Measurements from ENCODE around the gene SYNDIG1L. TPM values are rescaled to one million over a fixed set of nuclear protein-coding genes. Genes with fewer than 3 reads are reported as not detected.

The SYNDIG1L gene
- not detected for polyA plus RNA-seq (2012; ENCODE audit: insufficient read depth, insufficient read length, low read depth)

DNA sequence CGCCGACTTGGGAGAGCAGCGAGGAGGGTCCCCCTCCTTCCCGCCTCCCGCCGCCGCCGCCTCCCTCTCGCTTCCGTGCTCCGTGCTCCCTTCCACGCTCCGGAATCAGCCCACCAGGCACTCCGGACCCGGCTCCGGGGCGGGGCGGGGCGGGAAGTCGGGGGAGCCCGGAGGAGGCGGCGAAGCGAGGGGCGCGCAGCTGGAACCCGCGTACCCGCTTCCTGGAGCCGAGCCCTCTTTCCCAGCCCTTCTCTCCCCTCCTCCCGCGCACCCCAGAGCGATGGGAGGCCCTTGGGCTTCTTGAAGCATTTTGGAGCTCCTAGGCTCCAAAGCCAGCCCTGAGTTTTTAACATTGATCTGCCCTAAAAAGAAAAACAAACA, at the start of gene SYNDIG1L:
Gene SYNDIG1L (minus strand): TSS at position 9 of the 381 bp plus-strand sequence. CDS start 16,466 bp downstream, outside the sequence.
- H3K4me3 ChIP-seq (ENCODE audit: low read depth, low read length), result no peak within 1 kb of the TSS

DNA sequence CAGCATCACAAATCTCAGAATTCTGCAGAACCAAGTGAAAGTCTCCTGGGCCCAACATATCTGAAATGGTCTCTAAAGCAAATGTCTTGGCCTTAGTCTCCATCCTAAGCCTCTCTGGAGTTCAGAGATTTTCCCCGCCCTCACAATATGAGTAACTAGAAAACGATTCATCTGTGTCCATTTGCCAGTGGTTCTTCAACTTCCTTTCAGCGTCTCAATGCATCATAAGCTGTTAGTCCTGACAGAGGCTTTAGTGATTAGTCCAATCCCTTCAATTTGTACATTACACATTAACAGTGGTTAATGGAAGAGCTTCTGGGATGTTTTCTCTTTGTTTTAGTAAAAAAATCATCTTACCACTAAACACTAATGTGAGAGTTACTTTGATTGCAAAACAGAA, 49.7 kb upstream of the SYNDIG1L start:
- no peak overlapping the region for H3K4me3 ChIP-seq (ENCODE audit: low read depth, low read length)
- DNase-seq, result no peak
- no peaks in the 10 kb centered on the region for H3K9me3 ChIP-seq
- TF ChIP-seq, protein P1, sequence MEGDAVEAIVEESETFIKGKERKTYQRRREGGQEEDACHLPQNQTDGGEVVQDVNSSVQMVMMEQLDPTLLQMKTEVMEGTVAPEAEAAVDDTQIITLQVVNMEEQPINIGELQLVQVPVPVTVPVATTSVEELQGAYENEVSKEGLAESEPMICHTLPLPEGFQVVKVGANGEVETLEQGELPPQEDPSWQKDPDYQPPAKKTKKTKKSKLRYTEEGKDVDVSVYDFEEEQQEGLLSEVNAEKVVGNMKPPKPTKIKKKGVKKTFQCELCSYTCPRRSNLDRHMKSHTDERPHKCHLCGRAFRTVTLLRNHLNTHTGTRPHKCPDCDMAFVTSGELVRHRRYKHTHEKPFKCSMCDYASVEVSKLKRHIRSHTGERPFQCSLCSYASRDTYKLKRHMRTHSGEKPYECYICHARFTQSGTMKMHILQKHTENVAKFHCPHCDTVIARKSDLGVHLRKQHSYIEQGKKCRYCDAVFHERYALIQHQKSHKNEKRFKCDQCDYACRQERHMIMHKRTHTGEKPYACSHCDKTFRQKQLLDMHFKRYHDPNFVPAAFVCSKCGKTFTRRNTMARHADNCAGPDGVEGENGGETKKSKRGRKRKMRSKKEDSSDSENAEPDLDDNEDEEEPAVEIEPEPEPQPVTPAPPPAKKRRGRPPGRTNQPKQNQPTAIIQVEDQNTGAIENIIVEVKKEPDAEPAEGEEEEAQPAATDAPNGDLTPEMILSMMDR (IDR thresholded peaks at IDR 0.05; ENCODE audit: low read depth, low read length), result no peak
- peaks cover 22% of the 10 kb centered on the region for H3K27me3 ChIP-seq
- H3K36me3 ChIP-seq, result no peaks in the 10 kb centered on the region
- no peaks in the 10 kb centered on the region for H3K4me1 ChIP-seq

More for the DNA sequence above, at the start of gene SYNDIG1L:
- H3K36me3 ChIP-seq, result no peaks in the 10 kb centered on the region
- no peaks in the 10 kb centered on the region for H3K4me1 ChIP-seq
- no peaks in the 10 kb centered on the region for H3K9me3 ChIP-seq
- DNase-seq, result no peak
- TF ChIP-seq, protein P1 (IDR thresholded peaks at IDR 0.05; ENCODE audit: low read depth, low read length), result no peak
- peaks cover 67% of the 10 kb centered on the region for H3K27me3 ChIP-seq

DNA sequence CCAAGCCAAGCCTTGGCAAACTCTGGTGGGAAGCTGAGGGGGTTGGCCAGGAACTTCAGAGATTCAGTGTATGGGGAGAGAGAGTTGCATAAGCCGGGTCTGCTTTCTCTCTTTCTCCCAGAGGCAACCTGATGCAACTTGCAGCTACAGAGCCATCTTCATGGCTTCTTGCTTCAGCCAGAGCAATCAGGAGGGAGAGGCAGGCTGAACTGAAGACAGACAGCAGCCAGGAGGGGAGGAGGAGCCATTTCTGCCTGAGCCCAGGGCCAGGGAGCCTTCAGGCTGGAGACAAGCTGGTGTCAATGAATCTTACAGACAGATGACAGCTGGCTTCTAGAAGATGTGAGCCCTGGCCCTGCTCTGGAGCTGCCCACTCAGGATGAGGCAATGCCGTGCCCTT, 48.4 kb upstream of the SYNDIG1L start:
- no peak overlapping the region for H3K4me3 ChIP-seq (ENCODE audit: low read depth, low read length)

DNA sequence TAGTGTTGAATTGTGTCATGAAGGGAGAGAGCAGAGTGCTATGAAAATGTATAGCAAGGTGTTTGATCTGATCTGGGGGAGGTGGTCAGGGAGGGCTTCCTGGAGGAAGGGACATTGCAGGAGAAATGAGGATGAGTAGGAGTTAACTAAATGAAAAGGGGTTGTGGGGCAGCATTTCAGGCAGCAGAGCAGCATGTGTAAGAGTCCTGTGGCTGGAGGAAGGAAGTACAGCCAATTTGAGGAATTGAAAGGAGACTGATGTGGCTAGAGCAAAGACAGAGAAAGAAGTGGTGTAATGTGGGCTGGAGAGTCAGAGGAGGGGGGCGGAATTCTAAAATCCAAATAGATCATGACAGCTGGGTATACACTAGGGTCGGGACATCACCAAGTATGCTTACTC, 46.6 kb upstream of the SYNDIG1L start:
- TF ChIP-seq, protein P1 (IDR thresholded peaks at IDR 0.05; ENCODE audit: low read depth, low read length), result no peak
- no peaks in the 10 kb centered on the region for H3K36me3 ChIP-seq
- DNase-seq, result no peak
- peaks cover 35% of the 10 kb centered on the region for H3K27me3 ChIP-seq
- no peaks in the 10 kb centered on the region for H3K9me3 ChIP-seq
- H3K4me3 ChIP-seq (ENCODE audit: low read depth, low read length), result no peak overlapping the region
- no peaks in the 10 kb centered on the region for H3K4me1 ChIP-seq

More for the DNA sequence above, 48.4 kb upstream of the SYNDIG1L start:
- Histone ChIP-seq H3K4me1 (no peaks in the 10 kb centered on the region), H3K27me3 (peaks cover 28% of the 10 kb centered on the region), H3K36me3 (no peaks in the 10 kb centered on the region), H3K9me3 (no peaks in the 10 kb centered on the region)
- TF ChIP-seq, protein P1 (IDR thresholded peaks at IDR 0.05; ENCODE audit: low read depth, low read length), result no peak
- no peak for DNase-seq

DNA sequence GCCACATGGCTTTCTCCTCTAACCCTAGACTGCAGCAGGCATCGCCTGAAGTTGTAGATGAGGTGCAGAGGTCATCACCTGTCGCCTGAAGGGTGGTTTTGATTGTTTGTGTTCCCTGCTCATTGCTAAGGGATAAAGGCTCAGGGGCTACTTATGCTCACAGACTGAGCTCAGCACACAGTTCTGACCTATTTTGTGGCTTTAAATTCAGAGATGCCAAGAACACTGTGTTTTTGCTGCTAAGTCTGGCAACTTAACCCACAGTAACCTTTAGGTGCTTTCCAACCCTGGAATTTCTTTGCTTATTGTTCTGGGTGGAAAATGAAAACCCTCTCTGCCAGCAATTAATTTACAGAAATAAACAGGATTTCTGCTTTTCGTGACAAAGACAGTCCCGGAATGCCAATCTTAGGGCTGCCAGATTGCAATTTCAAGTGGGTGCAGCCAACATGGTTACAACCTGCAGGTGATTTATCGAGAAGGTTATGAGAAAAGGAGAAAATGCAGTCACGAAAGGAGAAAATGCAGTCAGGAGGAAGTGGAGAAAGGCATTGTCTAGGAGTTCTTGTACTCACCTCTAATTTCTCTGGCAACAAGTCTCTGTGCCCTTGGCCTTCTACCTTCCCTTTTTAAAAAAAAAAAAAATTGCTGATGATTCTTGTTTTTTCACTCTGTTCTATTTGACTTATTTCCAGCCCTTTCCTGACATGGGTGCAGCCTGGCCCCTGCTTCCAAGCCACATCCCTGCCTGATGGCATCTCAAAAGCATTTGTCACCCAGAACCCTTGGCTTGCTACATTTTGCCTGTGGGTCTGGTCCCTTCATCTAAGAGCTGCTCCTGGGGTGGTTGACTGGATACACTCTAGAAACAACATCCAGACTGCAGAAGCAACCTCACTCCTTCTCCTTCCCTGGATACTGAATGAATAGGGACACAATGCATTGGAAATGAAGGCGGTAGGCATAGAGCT, 43.8 kb upstream of the SYNDIG1L start:
- DNase-seq, result no peak
- Histone ChIP-seq H3K36me3 (no peaks in the 10 kb centered on the region), H3K9me3 (no peaks in the 10 kb centered on the region), H3K4me1 (no peaks in the 10 kb centered on the region), H3K4me3 (ENCODE audit: low read depth, low read length) (no peak overlapping the region), H3K27me3 (peaks cover 47% of the 10 kb centered on the region)
- TF ChIP-seq, protein P1 (IDR thresholded peaks at IDR 0.05; ENCODE audit: low read depth, low read length), result no peak

DNA sequence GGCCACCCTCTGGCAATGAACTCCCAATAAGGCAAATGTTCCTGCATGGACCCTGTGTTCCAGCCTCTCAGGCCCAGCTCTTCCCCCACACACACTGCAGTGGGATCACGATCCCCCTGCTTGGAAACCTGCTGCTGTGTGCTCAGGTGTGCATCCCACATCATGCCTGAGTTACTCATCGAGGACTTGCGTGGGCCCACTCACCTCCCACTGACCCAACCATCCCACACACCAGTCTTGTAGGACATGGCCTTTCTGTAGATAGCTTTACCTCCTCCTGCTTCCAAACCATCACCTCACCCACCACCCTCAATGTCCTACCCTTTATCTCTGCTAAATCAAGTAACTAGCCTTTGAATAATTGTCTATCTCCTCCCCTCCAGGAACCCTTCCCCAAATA, 42.5 kb upstream of the SYNDIG1L start:
- peaks cover 51% of the 10 kb centered on the region for H3K27me3 ChIP-seq

More for the DNA sequence above, 42.5 kb upstream of the SYNDIG1L start:
- H3K9me3 ChIP-seq, result no peaks in the 10 kb centered on the region
- no peaks in the 10 kb centered on the region for H3K4me1 ChIP-seq
- no peak for DNase-seq
- H3K4me3 ChIP-seq (ENCODE audit: low read depth, low read length), result no peak overlapping the region
- TF ChIP-seq, protein P1 (IDR thresholded peaks at IDR 0.05; ENCODE audit: low read depth, low read length), result no peak
- no peaks in the 10 kb centered on the region for H3K36me3 ChIP-seq

Data from BE2C (cell line).